HCT116 (cell line): ENCODE data around the gene NR2F1-AS1. TPM values are rescaled to one million over a fixed set of nuclear protein-coding genes. Genes with fewer than 3 reads are reported as not detected.

Source experiments
- ATAC-seq: fragments of 200-7000 bp; cut with Tn5 transposase; 2 replicates; pipeline ENCODE4 v1.9.1; 2020; ENCODE audit warnings: mild to moderate bottlenecking, moderate library complexity
- BruUV-seq: library from RNA; stranded (reverse); fragments of 400-500 nt; replicated peaks from 2 replicates; lab custom pipeline; 2021; lab: Mats Ljungman, UMichigan
- CTCF ChIA-PET: fragments of 300-600 bp; sonication (Branson Sonifier 250); formaldehyde crosslinking; loops from one replicate; lab custom pipeline; 2021; ENCODE audit warnings: antibody characterized with exemption; lab: Charles Lee
- POLR2A ChIA-PET: fragments of 300-600, 350-600 bp; sonication (Branson Sonifier 250); formaldehyde crosslinking; loops from one replicate; lab custom pipeline; 2021; ENCODE audit warnings: antibody characterized with exemption; lab: Charles Lee
- RAD21 ChIA-PET, 2 experiments: fragments of 300-600 bp; sonication (Branson Sonifier 250); formaldehyde crosslinking; loops; one replicate each; lab custom pipeline; 2023; ENCODE audit warnings: low total read pairs in 2 of 2; ENCODE audit not compliant: uncharacterized antibody in 2 of 2, unreplicated experiment in 2 of 2, low non-redundant PET in 1 of 2; lab: Charles Lee
- DNase-seq: peaks from one replicate; pipeline ENCODE4 v3.0.0-alpha.2; 2010; ENCODE audit warnings: low read depth, low spot score
- H2AFZ ChIP-seq: fragments of 200-600 bp; shearing (Covaris generic), sonication (generic); 2 replicates; pipeline ENCODE4 v1.6.1; 2017; ENCODE audit warnings: low read depth, mixed run types, mixed read lengths, antibody characterized with exemption, low read length; ENCODE audit not compliant: poor library complexity, severe bottlenecking
- H3K27ac ChIP-seq: 2 replicates; pipeline ENCODE4 v1.5.1; 2012; ENCODE audit warnings: low read depth, low read length
- H3K27me3 ChIP-seq: fragments of 200-600 bp; sonication (generic); 2 replicates; pipeline ENCODE4 v1.6.1; 2016; ENCODE audit warnings: mixed run types, low read length, mixed read lengths; ENCODE audit not compliant: insufficient read depth
- H3K36me3 ChIP-seq, 2 experiments: fragments of 200-500 bp in 1 of 2; fragments of 200-600 bp in 1 of 2; sonication (Bioruptor generic) in 1 of 2; sonication (generic) in 1 of 2; 2 replicates each; pipeline versions ENCODE4 v1.5.1 to v1.6.1; 2014 to 2016; ENCODE audit warnings: low read length in 2 of 2, inconsistent platforms in 1 of 2, mixed read lengths in 1 of 2, mixed run types in 1 of 2; ENCODE audit not compliant: insufficient read depth in 2 of 2, control insufficient read depth in 1 of 2
- H3K4me1 ChIP-seq, 2 experiments: fragments of 200-600 bp in 1 of 2; sonication (generic) in 1 of 2; 2 replicates each; pipeline versions ENCODE4 v1.5.1 to v1.6.1; 2012 to 2017; ENCODE audit warnings: low read length in 2 of 2, inconsistent platforms in 1 of 2, mild to moderate bottlenecking in 1 of 2, mixed read lengths in 1 of 2, mixed run types in 1 of 2, moderate library complexity in 1 of 2; ENCODE audit not compliant: insufficient read depth in 2 of 2, control insufficient read depth in 1 of 2
- H3K4me2 ChIP-seq: fragments of 200-600 bp; sonication (generic); 2 replicates; pipeline ENCODE4 v1.6.1; 2017; ENCODE audit warnings: mixed run types, low read length, mixed read lengths
- H3K4me3 ChIP-seq, 2 experiments: fragments of 200-600 bp in 1 of 2; sonication (generic) in 1 of 2; replicated peaks in 1 of 2; 2 replicates each; pipeline ENCODE4 v1.5.1; 2011 to 2016; ENCODE audit warnings: low read length in 2 of 2, control low read depth in 1 of 2, low read depth in 1 of 2, mild to moderate bottlenecking in 1 of 2, mixed read lengths in 1 of 2, mixed run types in 1 of 2
- H3K79me2 ChIP-seq: fragments of 200-600 bp; sonication (generic); 2 replicates; pipeline ENCODE4 v1.6.1; 2017; ENCODE audit warnings: mild to moderate bottlenecking, mixed run types, low read length, moderate library complexity, mixed read lengths; ENCODE audit not compliant: insufficient read depth
- H3K9ac ChIP-seq: fragments of 200-600 bp; sonication (generic); 2 replicates; pipeline ENCODE4 v1.6.1; 2016; ENCODE audit warnings: low read length, mixed read lengths
- H3K9me2 ChIP-seq: fragments of 200-600 bp; sonication (generic), shearing (Covaris generic); 2 replicates; pipeline ENCODE4 v1.6.1; 2017; ENCODE audit warnings: mixed run types, mild to moderate bottlenecking, moderate library complexity; ENCODE audit not compliant: insufficient read depth
- H3K9me3 ChIP-seq, 2 experiments: fragments of 200-500 bp in 1 of 2; fragments of 200-600 bp in 1 of 2; sonication (Bioruptor generic) in 1 of 2; sonication (generic) in 1 of 2; 2 replicates each; pipeline ENCODE4 v1.6.1; 2014 to 2017; ENCODE audit warnings: low read length in 2 of 2, mixed read lengths in 2 of 2, inconsistent platforms in 1 of 2, low read depth in 1 of 2, mild to moderate bottlenecking in 1 of 2, mixed run types in 1 of 2, moderate library complexity in 1 of 2; ENCODE audit not compliant: control insufficient read depth in 1 of 2, insufficient read depth in 1 of 2
- H4K20me1 ChIP-seq: fragments of 200-600 bp; sonication (generic), shearing (Covaris generic); 2 replicates; pipeline ENCODE4 v1.6.1; 2017; ENCODE audit warnings: mixed run types, mild to moderate bottlenecking, moderate library complexity; ENCODE audit not compliant: insufficient read depth
- CEBPB ChIP-seq: IDR thresholded peaks from 2 replicates; pipeline ENCODE4 v1.6.1; 2012; ENCODE audit warnings: low read depth
- EGR1 ChIP-seq: IDR thresholded peaks from 2 replicates; pipeline ENCODE4 v1.6.1; 2012; ENCODE audit warnings: low read depth
- JUND ChIP-seq: IDR thresholded peaks from 2 replicates; pipeline ENCODE4 v1.6.1; 2012
- POLR2A ChIP-seq: IDR thresholded peaks from 2 replicates; pipeline ENCODE4 v1.7.0; 2011; ENCODE audit warnings: borderline replicate concordance; ENCODE audit not compliant: insufficient read depth, insufficient read length; ENCODE audit errors: extremely low read depth
- RAD21 ChIP-seq: IDR thresholded peaks from 2 replicates; pipeline ENCODE4 v1.6.1; 2012; ENCODE audit warnings: low read depth, mild to moderate bottlenecking
- SIN3A ChIP-seq: IDR thresholded peaks from 2 replicates; pipeline ENCODE4 v1.6.1; 2012; ENCODE audit warnings: low read depth
- SP1 ChIP-seq: IDR thresholded peaks from 2 replicates; pipeline ENCODE4 v1.6.1; 2012; ENCODE audit warnings: low read depth
- TCF7L2 ChIP-seq: IDR thresholded peaks from 2 replicates; pipeline ENCODE4 v1.7.0; 2011; ENCODE audit warnings: borderline replicate concordance, inconsistent platforms; ENCODE audit not compliant: insufficient read depth, insufficient read length; ENCODE audit errors: extremely low read depth
- ZNF274 ChIP-seq: fragments of 200-500 bp; sonication (Bioruptor generic); IDR thresholded peaks from 2 replicates; pipeline ENCODE4 v1.6.1; 2014; ENCODE audit warnings: mild to moderate bottlenecking, low read depth, low read length, inconsistent platforms
- intact Hi-C: fragments of 100-400 bp; cut with micrococcal nuclease; formaldehyde crosslinking; loops from 2 replicates; pipeline ENCODE4 v1.10.0; 2022
- total RNA-seq: library from RNA; stranded (reverse); gene quantifications from one replicate; pipeline ENCODE4 v1.2.1, GENCODE V29; 2021; ENCODE audit not compliant: unreplicated experiment

NR2F1-AS1 gene
- total RNA-seq, 1 experiment from 2014 or later: 20.1 TPM

GRCh38 chr5:93585767-93586385, 4.9 kb upstream of the NR2F1-AS1 start:
- ChIA-PET POLR2A (interaction anchor here (1.4 kb wide), 1 partner anchor 10 kb away, joined by 3 read pairs; no protein-coding TSS in a partner anchor), CTCF (interaction anchor here (1.3 kb wide), 1 partner anchor 216 kb away, joined by 4 read pairs; no protein-coding TSS in a partner anchor), RAD21 (interaction anchor here (0.6 kb wide), 2 partner anchors 91 to 394 kb away, joined by 3 to 5 read pairs; no protein-coding TSS in a partner anchor)
- no peaks in the 10 kb centered on the region for H3K27me3 ChIP-seq
- TF ChIP-seq POLR2A (no peak), RAD21 (no peak), SIN3A (no peak), EGR1 (no peak), TCF7L2 (no peak), ZNF274 (no peak), SP1 (no peak), JUND (no peak), CEBPB (no peak)
- H3K9me2 ChIP-seq: no peaks in the 10 kb centered on the region
- H3K4me1 ChIP-seq: peaks cover 19 to 20% of the 10 kb centered on the region in 2 experiments
- H3K4me2 ChIP-seq: peak overlapping the region; percentile 98
- intact Hi-C loops: loop anchor here (10.0 kb wide), 1 partner anchor 1309 kb away; no protein-coding TSS in a partner anchor
- TSS peak; percentile 20 for BruUV-seq
- peaks cover 24% of the 10 kb centered on the region for H3K79me2 ChIP-seq
- H3K27ac ChIP-seq: peak overlapping the region; percentile 99
- peak overlapping the region; percentile 68 to 74 for H3K4me3 ChIP-seq
- H3K9ac ChIP-seq: peak overlapping the region; percentile 65
- DNase-seq (no peak), ATAC-seq (no peak)
- H3K9me3 ChIP-seq: no peaks in the 10 kb centered on the region
- H2AFZ ChIP-seq: peak overlapping the region; percentile 16
- H3K36me3 ChIP-seq: peaks cover 0 to 33% of the 10 kb centered on the region in 2 experiments; a peak in 2 of 4 replicates
- H4K20me1 ChIP-seq: no peaks in the 10 kb centered on the region
